ENCODE data around the gene SLC39A6.
A peak's percentile ranks its signal among the peaks of the same experiment; 100 is the strongest.
"Not testable (repeated sequence)": the region's sequence is repeated elsewhere in the genome, so short reads cannot be mapped to it uniquely, and the experiment has no call there.

The SLC39A6 gene

GRCh38 chr18:36089001-36089400, 40.1 kb downstream of the SLC39A6 start:
- no peak for DNase-seq (ENCODE audit: low read depth)
- no peak overlapping the region for H3K4me3 ChIP-seq (ENCODE audit: low read depth, low read length)
- TF ChIP-seq, protein P1, sequence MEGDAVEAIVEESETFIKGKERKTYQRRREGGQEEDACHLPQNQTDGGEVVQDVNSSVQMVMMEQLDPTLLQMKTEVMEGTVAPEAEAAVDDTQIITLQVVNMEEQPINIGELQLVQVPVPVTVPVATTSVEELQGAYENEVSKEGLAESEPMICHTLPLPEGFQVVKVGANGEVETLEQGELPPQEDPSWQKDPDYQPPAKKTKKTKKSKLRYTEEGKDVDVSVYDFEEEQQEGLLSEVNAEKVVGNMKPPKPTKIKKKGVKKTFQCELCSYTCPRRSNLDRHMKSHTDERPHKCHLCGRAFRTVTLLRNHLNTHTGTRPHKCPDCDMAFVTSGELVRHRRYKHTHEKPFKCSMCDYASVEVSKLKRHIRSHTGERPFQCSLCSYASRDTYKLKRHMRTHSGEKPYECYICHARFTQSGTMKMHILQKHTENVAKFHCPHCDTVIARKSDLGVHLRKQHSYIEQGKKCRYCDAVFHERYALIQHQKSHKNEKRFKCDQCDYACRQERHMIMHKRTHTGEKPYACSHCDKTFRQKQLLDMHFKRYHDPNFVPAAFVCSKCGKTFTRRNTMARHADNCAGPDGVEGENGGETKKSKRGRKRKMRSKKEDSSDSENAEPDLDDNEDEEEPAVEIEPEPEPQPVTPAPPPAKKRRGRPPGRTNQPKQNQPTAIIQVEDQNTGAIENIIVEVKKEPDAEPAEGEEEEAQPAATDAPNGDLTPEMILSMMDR (IDR thresholded peaks at IDR 0.05; ENCODE audit: insufficient read depth, low read depth, low read length, missing control alignments) = no peak

GRCh38 chr18:36088256-36088655, 40.9 kb downstream of the SLC39A6 start:
- DNase-seq (ENCODE audit: low read depth) = no peak

DNA sequence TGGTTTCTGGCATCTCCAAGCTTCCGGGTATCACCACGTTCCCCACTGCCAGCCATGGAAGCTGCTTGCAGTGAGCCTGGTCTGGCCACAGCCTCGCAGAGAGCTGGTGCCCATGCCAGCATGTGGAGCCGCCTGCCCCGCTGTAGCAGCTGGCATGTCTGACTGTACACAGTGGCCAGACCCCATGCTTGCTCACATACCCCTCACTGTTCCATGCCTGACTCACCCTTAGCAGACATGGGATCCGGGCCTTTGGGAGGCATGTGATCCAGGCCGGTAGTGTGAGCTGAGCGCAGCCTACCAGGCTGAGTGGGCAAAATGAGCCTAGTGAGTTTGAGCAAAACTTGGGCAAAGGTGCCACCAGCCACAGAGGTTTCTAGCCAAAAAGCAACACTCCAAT, 43.0 kb downstream of the SLC39A6 start:
- H3K4me3 ChIP-seq (ENCODE audit: low read depth, low read length) = no peak overlapping the region
- DNase-seq (ENCODE audit: low read depth) = no peak
- TF ChIP-seq, protein P1 (IDR thresholded peaks at IDR 0.05; ENCODE audit: insufficient read depth, low read depth, low read length, missing control alignments) = no peak

More at GRCh38 chr18:36088256-36088655, 40.9 kb downstream of the SLC39A6 start:
- H3K4me3 ChIP-seq (ENCODE audit: low read depth, low read length) = no peak overlapping the region
- TF ChIP-seq, protein P1 (IDR thresholded peaks at IDR 0.05; ENCODE audit: insufficient read depth, low read depth, low read length, missing control alignments) = no peak

DNA sequence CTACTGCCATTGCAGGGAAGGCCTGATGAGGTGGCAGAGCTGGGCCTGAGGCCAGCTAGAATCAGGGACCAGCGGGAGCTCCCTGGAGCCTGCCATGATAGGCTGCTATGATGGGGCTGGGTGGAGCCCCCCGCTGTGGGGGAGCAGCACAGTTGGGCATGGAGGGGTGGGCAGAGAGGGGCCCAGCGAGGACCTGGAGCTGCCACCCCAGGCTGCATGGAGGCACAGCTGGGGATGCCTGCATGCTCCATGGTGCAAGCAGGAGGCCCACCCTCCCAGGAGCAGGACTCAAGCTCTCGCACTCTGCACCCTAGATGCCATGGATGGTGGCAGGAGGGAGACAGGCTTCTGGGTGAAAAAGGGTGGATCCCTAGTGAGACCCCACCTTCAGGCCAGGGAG, 43.9 kb downstream of the SLC39A6 start:
- DNase-seq (ENCODE audit: low read depth) = no peak
- H3K4me3 ChIP-seq (ENCODE audit: low read depth, low read length) = no peak overlapping the region
- TF ChIP-seq, protein P1 (IDR thresholded peaks at IDR 0.05; ENCODE audit: insufficient read depth, low read depth, low read length, missing control alignments) = no peak

GRCh38 chr18:36083729-36084128, 45.4 kb downstream of the SLC39A6 start:
- no peak overlapping the region for H3K4me3 ChIP-seq (ENCODE audit: low read depth, low read length)
- peak; percentile 11 for DNase-seq (ENCODE audit: low read depth)
- TF ChIP-seq, protein P1 (IDR thresholded peaks at IDR 0.05; ENCODE audit: insufficient read depth, low read depth, low read length, missing control alignments) = no peak

GRCh38 chr18:36081118-36081517, 48.0 kb downstream of the SLC39A6 start:
- DNase-seq (ENCODE audit: low read depth); H3K4me3 ChIP-seq (ENCODE audit: low read depth, low read length): not testable (repeated sequence)

GRCh38 chr18:36078751-36079529, 50.2 kb downstream of the SLC39A6 start:
- no peak overlapping the region for H3K4me3 ChIP-seq (ENCODE audit: low read depth, low read length)
- DNase-seq (ENCODE audit: low read depth) = no peak
- TF ChIP-seq, protein P1 (IDR thresholded peaks at IDR 0.05; ENCODE audit: insufficient read depth, low read depth, low read length, missing control alignments) = no peak

- DNase-seq (ENCODE audit: low read depth); H3K4me3 ChIP-seq (ENCODE audit: low read depth, low read length): not testable (repeated sequence)
Measured at GRCh38 chr18:36077764-36078163, 51.4 kb downstream of the SLC39A6 start.
